PC-3 (cell line): ENCODE data around the gene NADSYN1. TPM values are rescaled to one million over a fixed set of nuclear protein-coding genes. Genes with fewer than 3 reads are reported as not detected.
A peak's percentile ranks its signal among the peaks of the same experiment; 100 is the strongest.

Experiments
- ATAC-seq: fragments of 200-7000 bp; cut with Tn5 transposase; 2 replicates; pipeline ENCODE4 v1.9.1; 2020; ENCODE audit warnings: mild to moderate bottlenecking, moderate library complexity
- BruUV-seq: library from RNA; stranded (reverse); fragments of 400-500 nt; replicated peaks from 2 replicates; lab custom pipeline; 2021; lab: Mats Ljungman, UMichigan
- CTCF ChIA-PET: fragments of 300-600 bp; sonication (Branson Sonifier 250); formaldehyde crosslinking; loops from one replicate; lab custom pipeline; 2022; ENCODE audit warnings: antibody characterized with exemption; lab: Charles Lee
- POLR2A ChIA-PET: fragments of 300-600 bp; sonication (Branson Sonifier 250); formaldehyde crosslinking; loops from one replicate; lab custom pipeline; 2022; ENCODE audit warnings: antibody characterized with exemption; ENCODE audit not compliant: unreplicated experiment; lab: Charles Lee
- DNase-seq: peaks from one replicate; pipeline ENCODE4 v3.0.0-alpha.2; 2015
- H2AFZ ChIP-seq: fragments of 300-600 bp; sonication (generic); 2 replicates; pipeline ENCODE4 v1.6.0; 2016; ENCODE audit warnings: antibody characterized with exemption, low read length
- H3F3A ChIP-seq: fragments of 300-600 bp; sonication (generic); one replicate; pipeline ENCODE4 v1.6.0; 2017; ENCODE audit warnings: antibody characterized with exemption, low read length, control low read depth, mild to moderate bottlenecking; ENCODE audit not compliant: unreplicated experiment
- H3K27ac ChIP-seq: fragments of 300-600 bp; sonication (generic); 2 replicates; pipeline ENCODE4 v1.5.1; 2016; ENCODE audit warnings: mild to moderate bottlenecking, low read length
- H3K27me3 ChIP-seq: fragments of 300-600 bp; sonication (generic); 2 replicates; pipeline ENCODE4 v1.6.1; 2016; ENCODE audit warnings: low read length, mixed read lengths
- H3K36me3 ChIP-seq: fragments of 300-600 bp; sonication (generic); 2 replicates; pipeline ENCODE4 v1.6.1; 2016; ENCODE audit warnings: low read depth, mixed run types, low read length, mixed read lengths
- H3K4me1 ChIP-seq: fragments of 300-600 bp; sonication (generic); 2 replicates; pipeline ENCODE4 v1.5.1; 2016; ENCODE audit warnings: low read length; ENCODE audit not compliant: insufficient read depth
- H3K4me2 ChIP-seq: fragments of 300-600 bp; sonication (generic); 2 replicates; pipeline ENCODE4 v1.6.0; 2016; ENCODE audit warnings: low read length
- H3K4me3 ChIP-seq: fragments of 300-600 bp; sonication (generic); 2 replicates; pipeline ENCODE4 v1.5.1; 2016; ENCODE audit warnings: mild to moderate bottlenecking, low read length, mixed read lengths
- H3K79me2 ChIP-seq: fragments of 300-600 bp; sonication (generic); 2 replicates; pipeline ENCODE4 v1.6.1; 2017; ENCODE audit warnings: low read length, mixed read lengths
- H3K9ac ChIP-seq: fragments of 300-600 bp; sonication (generic); 2 replicates; pipeline ENCODE4 v1.6.0; 2016; ENCODE audit warnings: mild to moderate bottlenecking, low read length
- H3K9me2 ChIP-seq: fragments of 300-600 bp; sonication (generic); replicated peaks from 2 replicates; pipeline ENCODE4 v1.6.1; 2016; ENCODE audit warnings: mixed run types, low read length, mixed read lengths
- H3K9me3 ChIP-seq: fragments of 300-600 bp; sonication (generic); 2 replicates; pipeline ENCODE4 v1.6.1; 2016; ENCODE audit warnings: low read length, mixed read lengths
- H4K20me1 ChIP-seq: fragments of 300-600 bp; sonication (generic); 2 replicates; pipeline ENCODE4 v1.6.1; 2016; ENCODE audit warnings: low read length, mixed read lengths
- CTCF ChIP-seq: fragments of 300-600 bp; sonication (generic); conservative IDR thresholded peaks from 2 replicates; pipeline ENCODE4 v1.5.1; 2017; ENCODE audit warnings: antibody characterized with exemption, low read depth, mild to moderate bottlenecking, low read length
- EZH2 ChIP-seq: fragments of 300-600 bp; sonication (generic); IDR thresholded peaks from one replicate; pipeline ENCODE4 v1.6.1; 2017; ENCODE audit warnings: antibody characterized with exemption, mild to moderate bottlenecking, low read length; ENCODE audit not compliant: unreplicated experiment
- EZH2phosphoT487 ChIP-seq: fragments of 300-600 bp; sonication (generic); IDR thresholded peaks from 2 replicates; pipeline ENCODE4 v1.6.1; 2018; ENCODE audit warnings: mild to moderate bottlenecking, antibody characterized with exemption, low read length, borderline replicate concordance
- intact Hi-C: fragments of 100-400 bp; cut with micrococcal nuclease; formaldehyde crosslinking; loops from 2 replicates; pipeline ENCODE4 v1.9.0; 2023
- total RNA-seq: library from RNA; depleted of rRNA; stranded (reverse); fragments of >200 nt; gene quantifications from 2 replicates; pipeline ENCODE4 v1.2.3, GENCODE V29; 2014

Gene NADSYN1
- total RNA-seq, 1 experiment from 2014 or later, result 64.8 TPM

DNA sequence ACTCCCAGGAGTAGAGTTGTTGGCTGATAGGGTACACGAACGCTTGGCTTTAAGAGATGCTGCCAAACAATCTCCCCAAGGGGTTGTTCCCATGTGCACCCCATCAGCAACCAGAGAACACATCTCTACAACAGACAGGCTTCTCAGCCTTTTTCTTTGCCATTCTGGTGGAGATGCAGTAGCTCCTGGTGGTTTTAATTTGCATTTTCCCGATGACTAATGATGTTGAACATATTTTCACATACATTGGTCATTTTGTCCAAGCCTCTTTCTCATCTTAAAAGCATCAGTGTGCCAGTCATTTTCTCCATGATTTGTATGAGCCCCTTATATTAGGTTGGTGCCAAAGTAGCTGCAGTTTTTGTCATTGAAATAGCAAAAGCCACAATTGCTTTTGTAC is 26.6 kb upstream of the NADSYN1 start:
- peak overlapping the region; percentile 22; the same call in 1 of the 2 replicates for H3K4me2 ChIP-seq
- DNase-seq (peak; percentile 32), ATAC-seq (no peak)
- no peaks in the 10 kb centered on the region for H3F3A ChIP-seq
- H3K36me3 ChIP-seq, result no peaks in the 10 kb centered on the region
- ChIA-PET CTCF (interaction anchor here (0.5 to 1.0 kb wide), 6 partner anchors 12 to 1183 kb away, joined by 3 to 7 read pairs (median 4); no protein-coding TSS in a partner anchor), POLR2A (no interaction called here)
- no peaks in the 10 kb centered on the region for H4K20me1 ChIP-seq
- peaks cover 44% of the 10 kb centered on the region for H3K4me1 ChIP-seq
- H2AFZ ChIP-seq, result no peak overlapping the region
- no peak overlapping the region for H3K4me3 ChIP-seq
- H3K27me3 ChIP-seq, result no peaks in the 10 kb centered on the region
- TF ChIP-seq CTCF, result no peak
- no peak for TF ChIP-seq EZH2phosphoT487
- no peak for TF ChIP-seq EZH2
- H3K79me2 ChIP-seq, result no peaks in the 10 kb centered on the region
- no peaks in the 10 kb centered on the region for H3K9me2 ChIP-seq
- no TSS peak for BruUV-seq
- H3K9me3 ChIP-seq, result no peaks in the 10 kb centered on the region
- H3K27ac ChIP-seq, result peak overlapping the region; percentile 66
- intact Hi-C loops, result no loop called here
- no peak overlapping the region for H3K9ac ChIP-seq

DNA sequence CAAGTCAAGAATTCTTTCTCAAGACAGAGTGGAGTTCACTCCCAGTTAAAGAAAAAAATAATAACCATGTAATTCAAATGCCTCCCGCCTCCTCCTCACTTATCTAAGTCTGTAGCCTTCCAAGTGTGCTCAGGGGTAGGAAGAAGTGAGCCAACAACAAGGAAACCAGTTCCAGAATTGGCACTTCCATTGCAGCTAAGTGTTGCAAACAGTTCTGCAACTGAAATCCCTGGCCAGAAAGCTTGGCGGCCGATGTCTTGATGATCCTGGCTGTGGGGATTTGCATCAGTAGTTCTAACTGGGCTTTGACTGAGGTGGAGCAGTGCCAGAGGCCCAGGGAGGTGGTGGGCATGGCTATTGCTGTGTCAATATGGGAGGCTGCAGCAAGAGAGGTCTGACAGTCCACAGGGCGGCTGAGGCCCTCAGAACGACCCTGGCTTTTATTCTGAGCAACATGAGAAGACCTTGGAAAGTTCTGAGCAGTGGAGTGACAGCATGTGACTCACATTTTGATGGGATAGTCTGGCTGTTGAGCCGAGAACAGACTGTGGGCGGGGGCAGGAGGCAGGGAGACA is 24.1 kb upstream of the NADSYN1 start:
- no peaks in the 10 kb centered on the region for H3F3A ChIP-seq
- no peak for ATAC-seq
- BruUV-seq, result no TSS peak
- peaks cover 32% of the 10 kb centered on the region for H3K4me1 ChIP-seq
- intact Hi-C loops, result no loop called here
- H3K79me2 ChIP-seq, result no peaks in the 10 kb centered on the region
- H3K4me3 ChIP-seq, result no peak overlapping the region
- no peak overlapping the region for H2AFZ ChIP-seq
- no peaks in the 10 kb centered on the region for H3K27me3 ChIP-seq
- POLR2A ChIA-PET, result no interaction called here
- no peaks in the 10 kb centered on the region for H3K36me3 ChIP-seq
- no peak overlapping the region for H3K4me2 ChIP-seq
- no peak for TF ChIP-seq CTCF
- TF ChIP-seq EZH2, result no peak
- no peak for TF ChIP-seq EZH2phosphoT487
- H3K9me3 ChIP-seq, result no peaks in the 10 kb centered on the region
- no peak overlapping the region for H3K27ac ChIP-seq
- H4K20me1 ChIP-seq, result no peaks in the 10 kb centered on the region
- CTCF ChIA-PET, result no interaction called here
- DNase-seq, result no peak
- no peak overlapping the region for H3K9ac ChIP-seq
- no peaks in the 10 kb centered on the region for H3K9me2 ChIP-seq

- no TSS peak for BruUV-seq
- no peak overlapping the region for H3K4me3 ChIP-seq
- H3F3A ChIP-seq, result no peaks in the 10 kb centered on the region
- H3K79me2 ChIP-seq, result no peaks in the 10 kb centered on the region
- H3K4me1 ChIP-seq, result peaks cover 32% of the 10 kb centered on the region
- POLR2A ChIA-PET, result no interaction called here
- no peaks in the 10 kb centered on the region for H3K9me2 ChIP-seq
- ATAC-seq, result no peak
- no peak overlapping the region for H3K4me2 ChIP-seq
- no peaks in the 10 kb centered on the region for H3K27me3 ChIP-seq
- H3K9ac ChIP-seq, result no peak overlapping the region
- peak; percentile 31 for DNase-seq
- no peak for TF ChIP-seq CTCF
- no peak for TF ChIP-seq EZH2phosphoT487
- no peak for TF ChIP-seq EZH2
- no peaks in the 10 kb centered on the region for H4K20me1 ChIP-seq
- H3K36me3 ChIP-seq, result no peaks in the 10 kb centered on the region
- H3K9me3 ChIP-seq, result no peaks in the 10 kb centered on the region
- no peak overlapping the region for H3K27ac ChIP-seq
- CTCF ChIA-PET, result no interaction called here
- intact Hi-C loops, result no loop called here
- no peak overlapping the region for H2AFZ ChIP-seq
Observed at GRCh38 chr11:71429701-71430100, 23.3 kb upstream of the NADSYN1 start.
